DND-41 (cell line): ENCODE measurements around the gene TRIM58.

Experiments used
- ATAC-seq: fragments of 200-7000 bp; cut with Tn5 transposase; 3 replicates; pipeline ENCODE4 v1.9.1; 2021; ENCODE audit warnings: low read depth; ENCODE audit not compliant: insufficient read depth
- DNase-seq: peaks from one replicate; pipeline ENCODE4 v3.0.0-alpha.2; 2020
- H2AFZ ChIP-seq: 2 replicates; pipeline ENCODE4 v1.6.0; 2012; ENCODE audit warnings: low read depth, low read length
- H3K27ac ChIP-seq: 2 replicates; pipeline ENCODE4 v1.5.1; 2012; ENCODE audit warnings: low read length, inconsistent platforms
- H3K27me3 ChIP-seq: fragments of 200-600 bp; sonication (generic); 2 replicates; pipeline ENCODE4 v1.6.0; 2012; ENCODE audit warnings: low read length, mild to moderate bottlenecking, inconsistent platforms; ENCODE audit not compliant: insufficient read depth, poor library complexity
- H3K36me3 ChIP-seq: 2 replicates; pipeline ENCODE4 v1.5.1; 2012; ENCODE audit warnings: low read length, inconsistent platforms; ENCODE audit not compliant: insufficient read depth
- H3K4me1 ChIP-seq: 2 replicates; pipeline ENCODE4 v1.5.1; 2012; ENCODE audit warnings: mild to moderate bottlenecking, low read length; ENCODE audit not compliant: insufficient read depth
- H3K4me2 ChIP-seq: 2 replicates; pipeline ENCODE4 v1.6.0; 2012; ENCODE audit warnings: mild to moderate bottlenecking, moderate library complexity, low read length, inconsistent platforms; ENCODE audit not compliant: insufficient read depth
- H3K4me3 ChIP-seq, 2 experiments: fragments of 200-600 bp in 1 of 2; shearing (Covaris generic) in 1 of 2; 2 replicates each; pipeline ENCODE4 v1.5.1; 2012 to 2016; ENCODE audit warnings: inconsistent platforms in 2 of 2, low read length in 2 of 2, mild to moderate bottlenecking in 2 of 2, low read depth in 1 of 2, moderate library complexity in 1 of 2
- H3K79me2 ChIP-seq: 2 replicates; pipeline ENCODE4 v1.6.0; 2012; ENCODE audit warnings: low read length, inconsistent platforms; ENCODE audit not compliant: insufficient read depth
- H3K9ac ChIP-seq: 2 replicates; pipeline ENCODE4 v1.6.0; 2012; ENCODE audit warnings: low read depth, mild to moderate bottlenecking, inconsistent platforms, low read length, moderate library complexity
- H3K9me3 ChIP-seq: 2 replicates; pipeline ENCODE4 v1.5.1; 2012; ENCODE audit warnings: low read length, moderate library complexity, mild to moderate bottlenecking, inconsistent platforms; ENCODE audit not compliant: insufficient read depth, severe bottlenecking
- H4K20me1 ChIP-seq: 2 replicates; pipeline ENCODE4 v1.6.0; 2012; ENCODE audit warnings: low read length; ENCODE audit not compliant: insufficient read depth
- CTCF ChIP-seq: IDR thresholded peaks from 2 replicates; pipeline ENCODE4 v1.5.1; 2012; ENCODE audit warnings: borderline replicate concordance, low read length, moderate library complexity, mild to moderate bottlenecking; ENCODE audit not compliant: poor library complexity, severe bottlenecking; ENCODE audit errors: extremely low read depth
- EZH2 ChIP-seq: IDR thresholded peaks from 3 replicates; pipeline ENCODE4 v1.6.1; 2012; ENCODE audit warnings: borderline replicate concordance, low read depth, mild to moderate bottlenecking, moderate library complexity, low read length, inconsistent platforms; ENCODE audit not compliant: severe bottlenecking

TRIM58 gene

GRCh38 chr1:247924868-247925267, 67.9 kb downstream of the TRIM58 start, which contains the start of gene OR2AJ1:
OR2AJ1 (plus strand) TSS chr1:247924889; CDS start chr1:247933769, 8,880 bp downstream.
- Histone ChIP-seq H3K36me3 (no peaks in the 10 kb centered on the region), H3K9me3 (no peaks in the 10 kb centered on the region), H3K4me1 (no peaks in the 10 kb centered on the region), H3K4me2 (no peak within 1 kb of the TSS), H3K79me2 (no peaks in the 10 kb centered on the region), H3K27me3 (no peaks in the 10 kb centered on the region), H3K4me3 (no peak within 1 kb of the TSS), H2AFZ (no peak within 1 kb of the TSS), H3K9ac (no peak within 1 kb of the TSS), H3K27ac (no peak within 1 kb of the TSS), H4K20me1 (no peaks in the 10 kb centered on the region)
- no peak for DNase-seq
- TF ChIP-seq CTCF (no peak), EZH2 (no peak)
- no peak for ATAC-seq
